Retina (tissue), 1 donor: ENCODE data around the gene SYT1.
A peak's percentile ranks its signal among the peaks of the same experiment; 100 is the strongest.

Experiments
- DNase-seq: peaks from one replicate; pipeline ENCODE4 v3.0.0-alpha.2; 2016

SYT1 gene

GRCh38 chr12:79366374-79366773 is 501.8 kb downstream of the SYT1 start:
- DNase-seq, result peak; percentile 19

DNA sequence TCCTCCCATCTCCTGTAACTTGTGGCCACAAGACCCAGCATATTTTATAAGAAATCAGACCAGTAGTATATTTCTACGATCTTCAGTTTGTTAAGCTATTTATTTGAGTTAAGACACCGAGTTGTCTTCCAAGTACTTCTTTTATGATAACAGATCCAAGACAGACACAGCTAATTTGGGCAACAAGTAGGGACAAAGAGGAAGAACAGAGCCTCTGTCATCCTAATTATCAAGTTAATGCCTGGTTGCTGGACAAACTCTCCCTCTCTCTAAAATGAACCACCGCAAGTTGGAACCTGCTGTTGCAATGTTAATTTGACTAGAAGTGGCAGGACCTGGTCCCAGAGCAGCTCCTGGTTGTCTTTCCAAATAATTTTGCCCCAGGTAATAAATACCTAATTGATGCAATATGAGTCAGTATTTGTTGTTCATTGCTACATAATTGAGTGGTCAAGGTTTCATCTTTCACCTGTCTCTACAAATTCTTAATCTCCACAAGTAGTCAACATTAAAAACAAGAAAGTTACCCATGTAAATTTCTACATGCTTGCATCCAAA is 502.5 kb downstream of the SYT1 start:
- peak; percentile 23 for DNase-seq

DNA sequence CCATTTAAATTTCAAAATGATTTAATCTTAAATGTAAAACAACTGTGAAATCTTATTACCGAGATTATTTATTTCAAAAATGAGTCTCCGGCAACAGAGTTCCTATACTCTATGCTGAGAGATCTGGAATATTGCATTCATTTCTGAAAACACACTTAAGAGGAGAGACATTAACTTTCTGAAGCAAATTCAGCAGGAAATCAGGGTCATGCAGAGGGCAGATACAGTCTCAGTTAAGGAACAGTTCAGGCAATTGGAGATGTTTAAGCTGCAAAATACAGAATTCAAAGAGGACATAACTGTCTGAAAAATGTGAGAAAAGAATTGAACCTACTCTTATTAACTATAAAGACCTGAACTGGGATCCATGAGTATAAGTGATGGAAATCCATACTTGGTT is 505.4 kb downstream of the SYT1 start:
- no peak for DNase-seq

DNA sequence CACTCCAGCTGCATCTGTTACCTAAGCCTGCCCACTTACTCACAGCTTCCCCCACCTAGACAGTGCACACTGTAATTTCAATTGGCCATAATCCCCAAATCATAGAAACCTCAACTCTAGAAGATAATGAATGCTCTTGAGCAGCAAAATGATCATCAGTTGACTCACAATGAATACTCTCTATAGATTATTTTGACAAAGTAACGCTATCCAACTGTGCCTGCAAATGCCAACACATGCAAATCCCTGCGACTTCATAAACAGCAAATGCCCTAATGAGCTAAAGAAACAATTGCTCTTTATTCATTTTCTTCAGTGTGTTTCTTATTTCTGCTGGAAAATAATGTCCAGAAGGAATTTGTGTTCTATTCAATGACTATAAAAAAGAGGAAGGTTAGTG is 506.7 kb downstream of the SYT1 start:
- DNase-seq, result no peak

DNA sequence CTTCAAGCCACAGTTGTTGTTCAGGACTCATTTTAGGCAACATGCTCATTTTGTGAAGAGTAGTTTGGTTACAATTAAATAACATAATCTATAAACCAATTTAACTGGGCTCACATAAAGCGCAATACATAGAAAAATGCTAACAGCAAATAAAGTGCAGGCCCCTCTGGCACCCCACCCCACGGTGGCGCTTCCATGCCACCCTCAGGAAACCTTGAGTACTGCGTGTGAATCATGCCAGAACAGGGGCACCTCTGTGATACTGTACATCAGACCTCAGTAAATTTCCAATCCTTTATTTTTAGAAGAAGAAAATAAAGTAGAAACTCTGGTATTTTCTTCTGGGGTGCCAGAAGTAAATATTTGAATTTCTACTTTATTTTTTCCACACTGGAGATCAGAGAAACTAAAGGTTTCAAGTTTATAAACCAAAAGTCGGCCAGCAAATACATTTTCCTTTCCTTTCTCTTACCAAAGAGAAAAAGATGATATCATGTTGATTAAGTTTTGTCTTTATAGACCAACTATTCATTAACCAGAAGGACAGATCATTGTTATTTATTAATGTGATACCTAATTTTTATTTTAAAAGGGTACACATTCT is 509.4 kb downstream of the SYT1 start:
- peak; percentile 48 for DNase-seq

DNA sequence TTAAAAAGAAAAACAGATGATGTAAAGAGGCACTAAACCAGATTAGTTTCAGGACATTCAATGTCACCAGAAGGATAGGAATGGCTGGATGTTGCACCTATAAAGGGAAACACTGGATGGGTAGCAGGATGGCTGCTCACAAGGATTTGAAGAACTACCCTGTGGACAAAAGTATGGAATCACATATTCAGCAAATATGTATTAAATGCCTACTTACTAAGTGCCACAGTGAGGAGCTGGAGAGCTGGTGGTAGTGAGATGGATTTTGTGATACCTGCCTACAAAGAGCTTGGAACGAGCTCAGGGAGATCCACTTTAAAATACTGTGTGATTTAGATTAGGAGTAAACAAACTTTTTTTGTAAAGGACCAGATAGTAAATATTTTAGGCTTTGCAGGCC is 510.0 kb downstream of the SYT1 start:
- DNase-seq, result no peak

- DNase-seq, result no peak
Observed at GRCh38 chr12:79375050-79375449, 510.5 kb downstream of the SYT1 start.

DNA sequence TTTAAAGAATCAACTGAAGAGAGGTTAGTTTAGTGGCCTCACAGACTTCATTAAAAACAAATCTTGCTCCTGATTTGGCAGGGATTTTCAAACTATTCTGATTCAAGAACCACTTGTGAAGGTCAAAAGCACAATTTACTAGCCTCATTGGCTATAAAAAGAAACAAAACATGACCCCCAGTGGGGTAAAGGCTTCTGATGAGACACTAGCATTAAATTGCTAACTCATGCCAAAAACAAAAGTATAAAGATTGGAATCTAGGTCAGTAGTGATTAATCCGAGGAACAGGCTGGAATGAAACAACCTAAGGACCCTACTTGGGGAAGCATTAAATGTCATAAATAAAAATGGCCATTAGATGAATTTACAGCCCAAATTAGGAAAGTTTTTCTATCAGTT is 513.9 kb downstream of the SYT1 start:
- DNase-seq, result no peak

DNA sequence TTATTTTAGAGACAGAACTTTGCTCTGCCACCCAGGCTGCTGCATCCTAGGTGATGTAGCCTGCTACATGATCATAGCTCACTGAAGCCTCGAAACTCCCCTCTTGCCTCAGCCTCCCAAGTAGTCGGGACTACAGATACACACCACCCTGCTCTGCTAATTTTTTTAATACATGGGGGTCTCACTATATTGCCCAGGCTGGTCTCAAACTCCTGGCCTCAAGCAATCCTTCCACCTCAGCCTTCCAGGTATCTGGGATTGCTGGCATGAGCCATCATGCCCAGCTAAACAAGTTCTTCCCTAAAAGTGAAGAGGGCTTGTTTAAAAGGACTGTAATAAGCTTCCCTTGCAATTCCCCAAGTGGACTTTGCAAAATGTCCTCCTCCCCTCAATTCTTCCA is 515.8 kb downstream of the SYT1 start:
- DNase-seq, result no peak

- peak; percentile 26 for DNase-seq
Observed at GRCh38 chr12:79381248-79382208, 517.0 kb downstream of the SYT1 start.

- no peak for DNase-seq
Observed at GRCh38 chr12:79384551-79384950, 520.0 kb downstream of the SYT1 start.

- no peak for DNase-seq
Observed at GRCh38 chr12:79388011-79388410, 523.4 kb downstream of the SYT1 start.

- DNase-seq, result no peak
Observed at GRCh38 chr12:79393842-79394241, 529.3 kb downstream of the SYT1 start.

GRCh38 chr12:79397609-79398008 is 533.0 kb downstream of the SYT1 start:
- DNase-seq, result no peak

- DNase-seq, result no peak
Observed at GRCh38 chr12:79400481-79400880, 535.9 kb downstream of the SYT1 start.

DNA sequence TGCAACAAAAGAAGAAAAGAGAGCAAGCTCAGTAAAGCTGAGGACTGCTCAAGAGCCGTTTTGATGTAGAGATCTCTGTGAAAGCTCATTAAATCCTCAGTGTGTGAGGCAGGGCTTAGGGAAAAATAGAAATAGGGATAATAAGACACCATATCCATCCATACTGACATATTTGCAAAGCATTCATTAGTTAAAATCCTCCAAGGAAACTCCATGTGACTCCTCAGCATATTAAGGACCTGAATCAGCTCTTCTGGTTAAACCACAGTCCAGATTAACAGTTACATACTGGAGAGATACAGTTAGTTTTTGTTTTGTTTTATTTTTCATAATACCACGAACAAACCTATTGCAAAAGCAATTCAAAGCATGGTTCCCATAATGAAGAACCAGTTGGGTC is 538.0 kb downstream of the SYT1 start:
- no peak for DNase-seq

DNA sequence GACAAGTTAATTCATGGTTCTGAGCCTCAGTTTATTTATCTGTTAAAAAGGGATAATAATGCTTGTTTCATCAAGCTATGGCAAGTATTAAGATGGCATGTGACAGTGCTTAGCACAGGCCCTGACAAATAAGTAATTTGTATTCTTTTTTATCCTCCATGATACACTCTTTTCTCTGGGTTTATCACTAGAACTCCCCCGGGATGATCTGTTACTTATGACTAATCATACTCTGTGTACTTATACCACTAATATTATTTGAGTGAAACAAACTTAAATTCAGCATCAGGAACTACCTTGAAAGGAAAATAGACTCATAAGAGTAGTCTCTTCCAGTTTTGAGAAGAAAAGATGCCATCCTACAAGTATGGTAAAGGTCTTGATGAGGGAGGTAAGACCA is 542.4 kb downstream of the SYT1 start:
- no peak for DNase-seq

GRCh38 chr12:79407671-79408622 is 543.4 kb downstream of the SYT1 start:
- no peak for DNase-seq

DNA sequence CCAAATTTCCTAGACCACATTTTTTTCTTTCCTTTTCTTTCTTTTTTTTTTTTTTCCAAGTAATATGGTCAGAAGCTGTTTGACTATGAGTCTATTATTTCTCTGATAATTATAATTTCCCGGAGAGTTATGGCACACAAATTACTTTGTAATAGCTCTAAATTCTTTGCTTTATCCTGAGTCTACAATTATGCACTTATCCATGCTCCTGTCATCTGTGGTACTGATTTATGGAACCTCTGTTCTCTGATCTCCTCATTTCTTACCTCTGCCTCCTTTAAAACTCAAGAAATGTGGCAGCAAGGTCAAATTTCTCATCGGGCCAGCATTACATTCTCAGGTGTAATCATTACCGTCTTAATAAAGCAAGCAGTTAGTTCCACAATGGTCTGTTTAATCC is 544.1 kb downstream of the SYT1 start:
- no peak for DNase-seq

DNA sequence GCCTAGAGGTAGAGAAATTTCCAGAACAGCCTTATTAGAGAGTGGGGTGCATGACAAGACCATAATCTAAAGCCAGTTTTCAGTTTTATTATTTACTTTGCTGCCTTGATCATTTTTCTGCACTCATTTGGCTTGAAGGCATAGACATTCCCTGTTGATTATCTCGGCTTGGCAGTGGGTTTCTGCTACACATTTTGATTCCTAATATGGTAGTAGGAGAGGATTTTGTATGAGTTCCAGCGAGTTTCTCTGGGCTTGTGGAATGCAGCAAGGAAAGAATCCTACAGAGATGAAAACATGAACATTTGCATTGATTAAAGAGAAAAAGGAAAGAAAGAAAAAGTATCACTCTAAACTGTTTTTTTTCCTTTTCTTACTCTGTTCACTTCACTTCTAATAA is 545.0 kb downstream of the SYT1 start:
- DNase-seq, result no peak

- DNase-seq, result no peak
Observed at GRCh38 chr12:79411791-79412190, 547.2 kb downstream of the SYT1 start.

DNA sequence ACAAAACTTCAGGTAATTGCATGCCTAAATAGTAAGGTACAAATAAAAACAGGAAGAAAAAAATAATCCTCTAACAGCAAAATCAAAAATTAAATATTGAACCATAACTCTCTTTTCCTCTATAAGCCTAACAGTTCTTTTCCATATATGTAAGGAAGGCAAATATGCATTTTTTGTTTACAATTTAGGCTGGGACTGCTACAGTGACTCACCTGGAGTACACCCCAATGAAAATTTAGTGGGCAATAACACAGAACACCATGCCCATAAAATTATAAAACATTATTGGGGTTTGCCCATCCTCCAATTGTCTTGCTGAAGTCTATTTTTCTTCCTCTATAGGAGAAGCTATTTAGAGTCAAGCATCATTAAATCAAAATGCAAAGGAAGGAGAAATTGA is 549.2 kb downstream of the SYT1 start:
- DNase-seq, result no peak

- DNase-seq, result no peak
Observed at GRCh38 chr12:79414252-79414651, 549.7 kb downstream of the SYT1 start.
